Middle frontal gyrus (tissue), 1 donor: ENCODE results near the gene ANKRD45.
"Not testable (repeated sequence)": the region's sequence is repeated elsewhere in the genome, so short reads cannot be mapped to it uniquely, and the experiment has no call there.

ENCODE experiments used
- DNase-seq: peaks from one replicate; pipeline ENCODE4 v3.0.0-alpha.2; 2015; ENCODE audit warnings: low spot score; ENCODE audit errors: extremely low spot score

ANKRD45 gene

DNA sequence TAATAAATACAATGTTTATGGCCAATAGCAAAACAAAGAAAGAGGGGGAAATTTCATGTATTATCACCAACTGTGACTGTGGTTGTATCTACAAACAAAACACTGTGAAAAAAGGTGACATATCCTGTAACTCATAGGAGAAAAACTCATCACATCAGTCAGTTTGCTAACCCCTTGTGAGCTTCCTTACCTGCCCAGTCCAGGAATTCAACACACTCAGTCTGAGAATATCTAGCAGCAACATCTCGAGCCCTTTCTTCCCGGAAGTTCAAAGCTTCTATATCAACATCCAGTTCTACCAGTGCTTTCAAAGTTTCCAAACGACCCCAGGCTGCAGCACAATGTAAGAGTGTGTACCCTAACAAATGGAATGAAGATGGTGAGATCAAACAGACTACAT, 23.0 kb downstream of the ANKRD45 start:
- no peak for DNase-seq

DNA sequence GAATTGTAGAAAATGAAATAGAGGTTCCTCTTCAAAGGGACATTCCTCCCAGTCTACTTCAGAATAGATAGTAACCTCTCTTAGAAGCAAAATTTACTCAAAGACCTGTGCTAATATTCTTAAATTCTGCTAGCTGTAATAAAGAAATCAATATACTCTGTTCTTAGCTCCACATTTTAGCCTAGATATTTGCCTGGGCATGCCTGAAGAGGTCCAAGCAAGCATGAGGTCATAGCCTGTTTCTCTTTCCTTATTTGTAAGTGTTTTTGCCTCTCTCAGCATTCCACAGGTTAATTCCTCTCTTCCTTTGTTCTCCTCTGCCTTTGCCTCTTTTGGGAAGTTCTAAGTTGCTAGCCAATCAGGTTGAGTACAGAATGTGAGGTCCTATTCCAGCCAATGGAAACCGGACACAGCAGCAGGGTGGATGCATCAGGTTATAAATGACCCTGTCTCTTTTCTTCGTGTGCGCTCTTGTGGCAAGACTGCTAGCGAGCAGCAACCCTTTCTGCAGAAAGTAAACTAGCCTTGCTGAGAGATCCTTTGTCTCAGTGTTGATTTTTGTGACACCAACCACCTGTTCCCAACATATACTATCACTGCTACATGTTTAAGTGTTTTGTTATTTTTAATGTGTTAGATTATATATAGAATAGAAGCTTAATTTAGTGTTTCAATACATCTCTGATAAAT, 27.1 kb downstream of the ANKRD45 start:
- not testable (repeated sequence) for DNase-seq

DNA sequence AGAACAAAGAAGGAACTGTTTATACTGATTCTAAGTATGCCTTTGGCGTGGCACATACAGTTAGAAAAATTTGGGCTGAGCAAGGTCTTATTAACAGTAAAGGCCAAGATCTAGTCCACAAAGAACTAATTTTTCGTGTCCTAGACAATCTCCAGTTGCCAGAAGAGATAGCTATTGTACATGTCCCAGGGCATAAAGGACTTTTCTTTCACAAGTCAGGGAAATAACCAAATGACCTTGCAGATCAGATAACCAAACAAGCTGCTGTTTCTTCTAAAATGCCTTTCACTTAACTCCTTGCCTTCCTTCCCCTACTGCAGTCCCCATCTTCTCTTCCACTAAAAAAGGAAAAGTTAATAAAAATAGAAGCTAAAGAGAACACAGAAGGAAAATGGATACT, 30.5 kb downstream of the ANKRD45 start:
- DNase-seq = no peak

DNA sequence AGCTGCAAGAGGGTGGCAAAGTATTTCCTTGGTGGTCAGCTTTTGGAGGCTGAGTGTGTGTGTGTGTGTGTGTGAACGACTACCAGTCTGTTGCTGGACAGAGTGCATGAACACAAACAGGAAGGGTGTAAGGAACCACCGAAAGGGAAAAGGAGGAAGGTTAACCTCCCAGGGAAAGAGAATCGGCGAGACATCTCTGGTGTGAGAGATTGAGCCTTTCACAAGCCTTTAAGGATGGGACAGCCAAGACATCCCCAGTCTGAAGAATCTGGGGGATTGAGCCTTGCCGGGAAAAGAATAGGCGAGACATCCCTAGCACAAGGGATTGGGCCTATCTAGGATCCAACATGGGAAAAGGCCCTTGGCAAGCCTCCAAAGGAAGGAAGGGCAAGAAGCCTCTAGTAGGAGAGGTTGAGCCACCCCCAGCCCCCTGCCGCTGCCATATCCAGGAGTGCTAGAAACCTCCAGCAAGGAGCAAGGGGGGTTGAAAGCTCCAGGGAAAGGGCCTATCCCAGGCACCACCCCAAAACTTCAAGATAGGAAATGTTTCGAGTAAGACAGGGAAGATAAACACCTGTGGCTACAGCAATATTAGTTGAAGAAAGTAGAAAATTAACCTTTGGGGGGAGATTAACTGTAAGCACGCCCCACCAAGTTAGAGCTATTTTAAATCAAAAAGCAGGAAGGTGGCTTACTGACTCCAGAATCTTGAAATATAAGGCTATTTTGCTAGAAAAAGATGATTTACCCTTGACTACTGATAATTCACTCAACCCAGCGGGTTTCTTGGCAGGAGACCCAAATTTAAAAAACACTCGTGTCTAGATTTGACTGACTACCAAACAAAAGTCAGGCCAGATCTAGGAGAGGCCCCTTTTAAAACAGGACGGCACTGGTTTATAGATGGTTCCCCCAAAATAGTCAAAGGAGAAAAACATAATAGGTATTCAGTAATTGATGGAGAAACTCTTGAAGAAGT, 31.3 kb downstream of the ANKRD45 start:
- DNase-seq = no peak

DNA sequence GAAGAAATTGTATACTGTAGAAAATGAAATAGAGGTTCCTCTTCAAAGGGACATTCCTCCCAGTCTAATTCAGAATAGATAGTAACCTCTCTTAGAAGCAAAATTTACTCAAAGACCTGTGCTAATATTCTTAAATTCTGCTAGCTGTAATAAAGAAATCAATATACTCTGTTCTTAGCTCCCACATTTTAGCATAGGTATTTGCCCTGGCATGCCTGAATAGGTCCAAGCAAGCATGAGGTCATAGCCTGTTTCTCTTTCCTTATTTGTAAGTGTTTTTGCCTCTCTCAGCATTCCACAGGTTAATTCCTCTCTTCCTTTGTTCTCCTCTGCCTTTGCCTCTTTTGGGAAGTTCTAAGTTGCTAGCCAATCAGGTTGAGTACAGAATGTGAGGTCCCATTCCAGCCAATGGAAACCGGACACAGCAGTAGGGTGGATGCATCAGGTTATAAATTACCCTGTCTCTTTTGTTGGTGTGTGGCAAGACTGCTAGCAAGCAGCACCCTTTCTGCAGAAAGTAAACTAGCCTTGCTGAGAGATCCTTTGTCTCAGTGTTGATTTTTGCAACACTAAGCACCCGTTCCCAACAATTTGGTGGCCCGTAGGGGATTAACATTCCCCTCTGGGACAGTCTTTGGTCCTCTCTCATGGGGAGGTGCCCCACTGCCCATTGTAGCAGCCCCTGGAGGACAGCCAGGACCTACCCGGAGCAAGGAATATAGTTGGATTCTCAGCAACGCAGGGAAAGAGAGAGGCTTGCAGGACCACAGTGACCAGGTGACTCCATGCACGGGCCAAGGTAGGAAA, 32.2 kb downstream of the ANKRD45 start:
- DNase-seq = not testable (repeated sequence)

DNA sequence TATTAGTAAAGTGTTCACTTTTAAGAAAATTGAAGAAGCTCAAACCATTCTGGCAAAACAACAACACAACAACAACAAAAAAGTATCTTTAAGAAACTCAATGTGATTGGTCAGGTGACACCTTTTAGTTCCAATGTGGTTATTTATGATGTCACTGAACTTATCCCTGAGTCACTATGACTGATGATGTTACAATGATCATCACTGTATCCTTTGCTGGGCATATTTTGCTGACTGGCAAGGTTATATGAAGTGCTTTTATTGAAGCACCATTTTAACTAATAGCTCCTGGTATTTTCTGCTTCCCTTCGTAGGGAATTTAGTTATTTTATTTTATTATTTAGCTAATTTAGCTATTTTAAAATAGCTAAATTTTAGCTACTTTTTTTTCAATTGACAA, 34.5 kb downstream of the ANKRD45 start, which contains the start of gene TEX50:
Gene TEX50, plus strand, starts transcription at position 223 of the 400 bp plus-strand sequence. CDS start 184 bp downstream, outside the sequence.
- DNase-seq = no peak

DNA sequence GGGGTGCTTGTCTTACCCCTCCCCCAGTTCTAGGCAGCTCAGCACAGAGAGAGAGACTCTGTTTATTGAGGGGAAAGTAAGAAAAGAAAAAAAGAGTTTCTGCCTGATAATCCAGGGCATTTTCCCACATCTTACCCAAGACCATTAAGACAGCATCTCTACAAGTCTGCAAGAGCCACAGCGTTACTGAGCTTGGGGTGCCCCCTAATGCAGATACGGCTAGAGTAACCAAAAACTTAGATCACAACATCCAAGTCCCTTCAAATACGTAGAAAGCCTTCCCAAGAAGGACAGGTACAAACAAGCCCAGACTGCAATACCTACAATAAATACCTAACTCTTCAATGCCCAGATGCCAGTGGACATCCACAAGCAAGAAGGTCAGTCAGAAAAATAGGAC, 40.8 kb downstream of the ANKRD45 start:
- DNase-seq = no peak

DNA sequence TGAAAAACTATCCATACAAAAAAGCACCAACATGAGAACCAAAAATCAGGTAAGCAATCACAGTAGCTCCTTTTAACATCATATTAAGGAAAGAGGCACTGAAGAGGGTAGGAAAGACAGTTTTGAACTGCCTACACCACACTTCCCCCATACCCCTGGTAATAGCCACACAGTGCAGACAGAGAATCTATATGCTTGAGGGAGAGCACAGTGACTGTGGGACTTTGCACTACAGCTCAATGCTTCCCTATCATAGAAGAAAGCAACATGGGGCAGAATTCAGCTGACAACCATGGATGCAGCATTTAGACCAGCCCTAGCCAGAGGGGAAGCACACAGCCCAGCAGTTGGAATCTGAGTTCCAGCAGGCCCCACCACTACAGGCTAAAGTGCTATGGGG, 42.4 kb downstream of the ANKRD45 start:
- no peak for DNase-seq

DNA sequence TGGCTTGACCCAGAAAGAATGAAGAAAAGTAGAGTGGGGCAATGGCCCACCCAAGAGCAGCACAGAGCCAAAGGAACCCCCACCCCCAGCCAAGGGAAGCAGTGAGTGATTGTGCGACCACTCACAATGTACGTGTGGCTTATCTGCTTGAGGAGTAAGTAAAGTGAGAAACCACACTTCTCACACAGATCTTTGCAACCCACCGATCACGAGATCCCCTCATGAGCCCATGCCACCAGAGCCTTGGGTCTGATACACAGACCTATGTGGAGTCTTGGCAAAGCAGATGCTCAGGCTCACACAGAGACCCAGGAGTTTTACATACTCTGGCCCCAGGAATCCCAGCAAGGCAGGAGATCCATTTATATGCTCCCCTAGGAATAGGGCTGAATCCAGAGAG, 52.8 kb downstream of the ANKRD45 start:
- no peak for DNase-seq

DNA sequence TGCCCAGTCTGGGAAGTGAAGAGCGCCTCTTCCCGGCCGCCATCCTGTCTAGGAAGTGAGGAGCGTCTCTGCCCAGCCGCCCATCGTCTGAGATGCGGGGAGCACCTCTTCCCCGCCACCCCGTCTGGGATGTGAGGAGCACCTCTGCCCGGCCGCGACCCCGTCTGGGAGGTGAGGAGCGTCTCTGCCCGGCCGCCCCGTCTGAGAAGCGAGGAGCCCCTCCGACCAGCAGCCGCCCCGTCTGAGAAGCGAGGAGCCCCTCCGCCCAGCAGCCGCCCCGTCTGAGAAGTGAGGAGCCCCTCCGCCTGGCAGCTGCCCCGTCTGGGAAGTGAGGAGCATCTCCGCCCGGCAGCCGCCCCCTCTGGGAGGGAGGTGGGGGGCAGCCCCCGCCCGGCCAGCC, 56.6 kb downstream of the ANKRD45 start:
- not testable (repeated sequence) for DNase-seq

DNA sequence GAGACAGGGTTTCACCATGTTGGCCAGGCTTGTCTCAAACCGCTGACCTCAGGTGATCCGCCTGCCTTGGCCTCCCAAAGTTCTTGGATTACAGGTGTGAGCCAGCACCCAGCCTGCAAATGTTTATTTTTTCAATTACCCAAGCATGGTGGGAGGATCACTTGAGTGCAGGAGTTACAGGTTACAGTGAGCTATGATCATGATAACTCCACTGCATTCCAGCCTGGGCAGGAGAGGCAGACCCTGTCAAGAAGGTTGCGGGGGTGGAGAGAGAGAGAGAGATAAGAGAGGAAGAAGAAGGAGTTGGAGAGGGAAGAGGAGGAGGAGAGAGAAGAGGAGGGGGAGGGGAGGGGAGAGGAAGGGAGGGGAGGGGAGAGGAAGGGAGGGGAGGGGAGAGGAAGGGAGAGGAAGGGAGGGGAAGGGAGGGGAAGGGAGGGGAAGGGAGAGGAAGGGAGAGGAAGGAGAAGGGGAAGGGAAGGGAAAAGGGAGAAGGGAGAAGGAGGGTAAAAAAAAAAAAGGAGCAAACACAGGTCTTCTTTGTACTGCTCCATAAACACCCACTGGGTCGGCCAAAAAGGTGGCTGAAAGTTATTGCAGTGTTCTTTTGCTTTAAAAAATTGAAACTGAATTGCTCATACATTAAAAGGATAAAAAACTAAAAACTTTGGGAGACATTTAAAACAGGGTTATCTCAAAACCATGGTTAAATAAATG, 61.0 kb downstream of the ANKRD45 start:
- DNase-seq = no peak

DNA sequence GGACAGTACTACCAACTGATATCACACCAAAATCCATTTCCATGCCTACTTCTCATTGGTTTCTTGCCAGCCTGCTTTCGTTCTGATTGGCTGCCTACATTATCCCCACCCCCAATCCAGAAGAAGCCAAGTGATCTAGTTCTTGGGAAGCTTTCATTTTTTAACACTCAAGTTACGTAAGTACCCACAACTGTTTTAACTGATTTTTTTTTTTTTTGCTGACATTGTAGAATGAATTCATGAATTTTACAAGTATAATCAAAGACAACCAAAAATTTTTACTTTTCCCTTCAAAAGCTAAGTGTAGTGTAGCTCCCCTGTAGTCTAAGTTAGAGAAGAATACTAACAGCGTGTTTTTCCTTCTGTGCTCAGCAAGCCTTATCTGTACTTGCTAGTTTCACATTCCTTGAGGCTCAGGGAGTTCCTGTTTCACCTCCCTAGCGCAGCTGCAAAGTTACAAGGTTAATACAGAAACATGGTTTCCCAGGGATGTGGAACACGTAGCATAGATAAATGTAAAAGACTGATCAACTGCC, 66.5 kb downstream of the ANKRD45 start, which contains the start of gene SLC9C2:
Gene SLC9C2, minus strand, starts transcription at position 17 of the 536 bp plus-strand sequence. CDS start 1,296 bp downstream, outside the sequence.
- DNase-seq = no peak

DNA sequence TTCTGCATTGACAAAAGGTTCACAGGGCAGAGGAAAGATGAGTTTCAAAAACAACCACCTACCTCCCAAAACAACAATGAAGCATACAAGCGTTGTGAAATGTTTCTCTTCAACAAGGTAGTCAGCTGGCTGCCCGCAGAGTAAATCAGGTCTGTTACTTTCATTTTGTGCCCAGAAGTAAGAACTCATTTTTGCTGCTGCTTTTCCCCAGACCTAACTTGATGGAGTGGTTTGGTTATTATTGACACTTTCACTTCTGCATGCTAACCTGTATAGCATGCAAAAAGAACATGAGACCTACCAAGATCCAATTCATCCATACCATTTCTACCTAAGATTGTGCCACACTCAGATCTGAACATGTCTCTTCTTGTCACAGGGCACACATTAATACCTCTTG, 68.1 kb downstream of the ANKRD45 start:
- no peak for DNase-seq

DNA sequence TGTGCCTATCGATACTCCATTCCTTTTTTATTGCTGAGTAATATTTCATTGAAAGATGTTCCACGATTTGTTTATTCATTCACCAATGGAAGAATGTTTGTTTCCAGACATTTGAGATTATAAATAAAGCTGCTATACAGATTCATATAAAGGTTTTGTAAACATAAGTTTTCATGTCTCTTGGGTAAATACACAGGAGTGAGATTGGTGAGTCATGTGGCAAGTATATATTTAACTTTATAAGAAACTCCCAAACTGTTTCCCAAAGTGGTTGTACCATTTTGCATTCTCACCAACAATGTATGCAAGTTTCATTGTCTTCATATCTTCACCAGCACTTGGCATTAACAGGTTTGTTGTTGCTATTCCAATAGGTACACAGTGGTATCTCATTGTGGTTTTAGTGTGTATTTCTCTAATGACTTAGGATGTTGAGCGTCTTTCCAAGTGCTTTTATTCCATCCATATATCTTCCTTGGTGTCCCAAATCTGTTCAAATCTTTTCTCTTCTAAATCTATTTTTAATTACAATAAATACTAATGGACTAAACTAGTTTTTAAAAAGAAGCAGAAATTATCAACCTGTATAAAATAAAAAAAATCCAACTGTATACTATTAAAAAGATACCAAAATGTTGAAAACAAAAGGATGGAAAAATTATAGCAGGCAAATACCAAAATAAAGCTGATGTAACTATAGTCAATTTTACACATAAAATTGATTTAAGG, 73.4 kb downstream of the ANKRD45 start:
- DNase-seq = no peak

DNA sequence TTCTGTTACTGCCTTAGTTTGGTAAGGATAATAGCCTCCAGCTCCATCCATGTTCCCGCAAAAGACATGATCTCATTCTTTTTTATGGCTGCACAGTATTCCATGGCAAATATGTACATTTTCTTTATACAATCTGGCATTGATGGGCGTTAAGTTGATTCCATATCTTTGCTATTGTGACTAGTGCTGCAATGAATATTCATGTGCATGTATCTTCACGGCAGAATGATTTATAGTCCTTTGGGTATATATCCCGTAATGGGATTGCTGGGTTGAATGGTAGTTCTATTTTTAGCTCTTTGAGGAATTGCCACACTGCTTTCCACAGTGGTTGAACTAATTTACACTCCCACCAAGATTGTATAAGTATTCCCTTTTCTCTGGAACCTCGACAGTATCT, 78.5 kb downstream of the ANKRD45 start:
- not testable (repeated sequence) for DNase-seq

DNA sequence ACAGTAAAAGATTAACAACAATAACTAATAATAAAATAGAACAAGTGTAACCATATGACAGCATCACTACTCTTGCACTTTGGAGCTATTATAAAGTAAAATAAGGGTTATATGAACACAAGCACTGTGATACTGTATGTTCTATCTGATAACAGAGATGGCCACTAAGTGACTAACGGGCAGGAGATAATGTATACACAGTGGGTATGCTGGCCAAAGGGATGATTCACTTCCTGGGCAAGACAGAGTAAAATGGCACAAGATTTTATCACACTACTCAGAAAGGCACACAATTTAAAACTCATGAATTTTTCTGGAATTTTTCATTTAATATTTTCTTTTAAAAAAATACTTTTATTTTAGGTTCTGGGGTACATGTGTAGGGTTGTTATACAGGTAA, 79.1 kb downstream of the ANKRD45 start:
- DNase-seq = no peak

DNA sequence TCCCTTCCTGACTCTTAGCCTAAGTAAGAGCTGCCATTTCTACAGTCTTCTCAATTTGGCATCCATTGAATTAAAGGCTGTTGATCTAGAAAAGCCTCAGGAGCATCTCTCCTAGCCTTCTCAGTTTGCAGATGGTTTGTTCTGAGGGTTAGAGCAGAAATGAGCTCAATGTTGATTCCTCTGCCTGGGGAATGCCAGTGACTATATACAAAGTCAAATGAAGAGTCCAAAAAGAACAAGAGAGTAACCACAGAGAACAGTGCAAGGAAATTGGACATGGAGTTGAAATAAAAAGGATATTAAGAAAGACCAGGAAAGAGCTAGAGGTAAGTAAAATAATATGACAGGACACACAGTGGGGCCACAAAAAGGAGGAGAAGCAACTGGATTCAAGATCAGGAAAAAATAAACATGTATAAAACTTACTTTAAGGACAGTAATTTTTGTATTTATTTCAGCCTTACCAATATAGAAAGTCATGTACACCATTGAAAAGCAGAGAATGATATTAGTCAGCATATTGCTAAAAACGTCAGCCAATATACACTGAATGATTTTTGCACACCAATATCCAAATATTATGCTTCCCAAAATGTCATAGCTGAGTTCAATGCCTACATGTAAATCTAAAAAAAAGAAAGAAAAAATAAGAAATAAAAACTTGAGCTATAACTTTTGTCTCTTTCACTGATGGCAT, 88.1 kb downstream of the ANKRD45 start:
- DNase-seq = no peak

DNA sequence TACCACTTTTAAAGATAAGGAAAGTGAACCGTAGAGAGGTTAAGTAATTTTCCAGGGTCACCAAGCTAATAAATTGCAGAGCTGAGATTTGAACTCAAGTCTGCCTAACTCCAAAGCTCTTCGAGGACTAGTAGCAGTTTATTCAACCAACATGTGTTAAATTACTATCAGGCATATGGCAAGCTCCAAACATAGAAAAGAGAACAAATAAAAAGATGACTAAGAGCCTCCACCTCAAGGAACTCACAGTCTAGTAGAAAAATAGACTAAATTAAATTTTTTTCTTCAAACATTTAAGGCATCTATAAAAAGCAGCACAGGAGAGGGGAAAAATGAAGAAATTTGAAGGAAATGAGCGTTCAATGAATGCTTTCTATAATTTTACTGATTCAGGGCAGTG, 89.0 kb downstream of the ANKRD45 start:
- no peak for DNase-seq

DNA sequence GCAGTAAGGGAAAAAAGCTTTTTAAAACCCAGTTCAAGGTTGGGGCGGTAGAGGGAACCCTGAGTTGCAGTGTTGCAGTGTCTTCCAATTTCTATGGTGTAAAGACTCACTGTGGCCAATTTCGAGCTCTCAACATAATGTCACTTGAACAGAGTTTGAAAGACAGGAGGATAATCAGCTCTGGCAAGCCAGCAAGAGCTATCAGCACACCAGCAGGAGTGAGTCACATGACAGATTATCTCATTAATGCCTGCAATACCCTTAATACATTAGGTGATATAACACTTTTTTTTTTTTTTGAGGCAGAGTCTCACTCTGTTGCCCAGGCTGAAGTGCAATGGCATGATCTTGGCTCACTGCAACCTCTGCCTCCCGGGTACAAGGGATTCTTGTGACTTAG, 89.6 kb downstream of the ANKRD45 start:
- no peak for DNase-seq
